Measurements from ENCODE around the gene ARIH1. TPM values are rescaled to one million over a fixed set of nuclear protein-coding genes. Genes with fewer than 3 reads are reported as not detected.

The ARIH1 gene
- total RNA-seq, 1 experiment from 2014 or later, result 209 TPM

DNA sequence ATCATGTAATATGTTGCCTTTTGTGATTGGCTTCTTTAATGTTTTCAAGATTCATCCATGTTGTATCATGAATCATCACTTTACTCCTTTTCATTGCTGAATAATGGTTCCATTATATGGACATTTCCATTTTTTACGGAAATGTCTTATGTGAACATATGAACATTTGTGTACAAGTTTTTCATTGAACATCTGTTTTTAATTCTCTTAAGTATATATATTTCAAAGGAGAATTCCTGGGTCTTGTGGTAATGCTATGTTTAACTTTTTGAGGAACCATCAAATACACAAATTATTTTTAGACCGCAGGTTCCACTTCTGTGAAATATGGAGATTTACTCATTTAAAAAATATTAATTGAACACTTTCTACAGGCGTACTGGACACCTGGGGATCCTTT lies 85.7 kb downstream of the ARIH1 start:
- no peak overlapping the region for H3K9ac ChIP-seq (ENCODE audit: low read length)
- H4K20me1 ChIP-seq (ENCODE audit: insufficient read depth), result no peaks in the 10 kb centered on the region
- intact Hi-C loops (cut with micrococcal nuclease), result no loop called here
- ChIA-PET POLR2A (no interaction called here), CTCF (no interaction called here), RAD21 (ENCODE audit: low non-redundant PET in 1 of 2, low total read pairs in 2 of 2, uncharacterized antibody in 2 of 2, unreplicated experiment in 2 of 2) (no interaction called here)
- no peak overlapping the region for H3K4me3 ChIP-seq (replicated peaks in 1 of 2; ENCODE audit: low read depth in 1 of 2, low read length in 2 of 2)
- H3K9me2 ChIP-seq (ENCODE audit: insufficient read depth), result no peaks in the 10 kb centered on the region
- ATAC-seq, result no peak
- no peak overlapping the region for H3K27ac ChIP-seq (ENCODE audit: low read depth, low read length)
- H3K79me2 ChIP-seq (ENCODE audit: insufficient read depth, low read length), result peaks cover 65% of the 10 kb centered on the region
- DNase-seq (ENCODE audit: low read depth, low spot score), result no peak
- H3K9me3 ChIP-seq (ENCODE audit: control insufficient read depth in 1 of 2, insufficient read depth in 1 of 2, low read depth in 1 of 2, low read length in 2 of 2), result no peaks in the 10 kb centered on the region
- no peaks in the 10 kb centered on the region for H3K4me1 ChIP-seq (ENCODE audit: control insufficient read depth in 1 of 2, insufficient read depth in 2 of 2, low read length in 2 of 2)
- no peak for TF ChIP-seq CBX3 (IDR thresholded peaks at IDR 0.05; ENCODE audit: low read depth)
- no peak for TF ChIP-seq EGR1 (IDR thresholded peaks at IDR 0.05; ENCODE audit: low read depth)
- TF ChIP-seq, protein P1, sequence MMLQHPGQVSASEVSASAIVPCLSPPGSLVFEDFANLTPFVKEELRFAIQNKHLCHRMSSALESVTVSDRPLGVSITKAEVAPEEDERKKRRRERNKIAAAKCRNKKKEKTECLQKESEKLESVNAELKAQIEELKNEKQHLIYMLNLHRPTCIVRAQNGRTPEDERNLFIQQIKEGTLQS (IDR thresholded peaks at IDR 0.05), result no peak
- no peak for TF ChIP-seq ZFX (IDR thresholded peaks at IDR 0.05)
- TF ChIP-seq, protein P2, sequence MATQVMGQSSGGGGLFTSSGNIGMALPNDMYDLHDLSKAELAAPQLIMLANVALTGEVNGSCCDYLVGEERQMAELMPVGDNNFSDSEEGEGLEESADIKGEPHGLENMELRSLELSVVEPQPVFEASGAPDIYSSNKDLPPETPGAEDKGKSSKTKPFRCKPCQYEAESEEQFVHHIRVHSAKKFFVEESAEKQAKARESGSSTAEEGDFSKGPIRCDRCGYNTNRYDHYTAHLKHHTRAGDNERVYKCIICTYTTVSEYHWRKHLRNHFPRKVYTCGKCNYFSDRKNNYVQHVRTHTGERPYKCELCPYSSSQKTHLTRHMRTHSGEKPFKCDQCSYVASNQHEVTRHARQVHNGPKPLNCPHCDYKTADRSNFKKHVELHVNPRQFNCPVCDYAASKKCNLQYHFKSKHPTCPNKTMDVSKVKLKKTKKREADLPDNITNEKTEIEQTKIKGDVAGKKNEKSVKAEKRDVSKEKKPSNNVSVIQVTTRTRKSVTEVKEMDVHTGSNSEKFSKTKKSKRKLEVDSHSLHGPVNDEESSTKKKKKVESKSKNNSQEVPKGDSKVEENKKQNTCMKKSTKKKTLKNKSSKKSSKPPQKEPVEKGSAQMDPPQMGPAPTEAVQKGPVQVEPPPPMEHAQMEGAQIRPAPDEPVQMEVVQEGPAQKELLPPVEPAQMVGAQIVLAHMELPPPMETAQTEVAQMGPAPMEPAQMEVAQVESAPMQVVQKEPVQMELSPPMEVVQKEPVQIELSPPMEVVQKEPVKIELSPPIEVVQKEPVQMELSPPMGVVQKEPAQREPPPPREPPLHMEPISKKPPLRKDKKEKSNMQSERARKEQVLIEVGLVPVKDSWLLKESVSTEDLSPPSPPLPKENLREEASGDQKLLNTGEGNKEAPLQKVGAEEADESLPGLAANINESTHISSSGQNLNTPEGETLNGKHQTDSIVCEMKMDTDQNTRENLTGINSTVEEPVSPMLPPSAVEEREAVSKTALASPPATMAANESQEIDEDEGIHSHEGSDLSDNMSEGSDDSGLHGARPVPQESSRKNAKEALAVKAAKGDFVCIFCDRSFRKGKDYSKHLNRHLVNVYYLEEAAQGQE (IDR thresholded peaks at IDR 0.05; ENCODE audit: low read depth), result no peak
- TF ChIP-seq SIN3A (IDR thresholded peaks at IDR 0.05; ENCODE audit: low read depth), result no peak
- TF ChIP-seq, protein P3, sequence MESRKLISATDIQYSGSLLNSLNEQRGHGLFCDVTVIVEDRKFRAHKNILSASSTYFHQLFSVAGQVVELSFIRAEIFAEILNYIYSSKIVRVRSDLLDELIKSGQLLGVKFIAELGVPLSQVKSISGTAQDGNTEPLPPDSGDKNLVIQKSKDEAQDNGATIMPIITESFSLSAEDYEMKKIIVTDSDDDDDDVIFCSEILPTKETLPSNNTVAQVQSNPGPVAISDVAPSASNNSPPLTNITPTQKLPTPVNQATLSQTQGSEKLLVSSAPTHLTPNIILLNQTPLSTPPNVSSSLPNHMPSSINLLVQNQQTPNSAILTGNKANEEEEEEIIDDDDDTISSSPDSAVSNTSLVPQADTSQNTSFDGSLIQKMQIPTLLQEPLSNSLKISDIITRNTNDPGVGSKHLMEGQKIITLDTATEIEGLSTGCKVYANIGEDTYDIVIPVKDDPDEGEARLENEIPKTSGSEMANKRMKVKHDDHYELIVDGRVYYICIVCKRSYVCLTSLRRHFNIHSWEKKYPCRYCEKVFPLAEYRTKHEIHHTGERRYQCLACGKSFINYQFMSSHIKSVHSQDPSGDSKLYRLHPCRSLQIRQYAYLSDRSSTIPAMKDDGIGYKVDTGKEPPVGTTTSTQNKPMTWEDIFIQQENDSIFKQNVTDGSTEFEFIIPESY (IDR thresholded peaks at IDR 0.05; ENCODE audit: extremely low read depth, insufficient replicate concordance, low read length), result no peak
- TF ChIP-seq, protein P4, sequence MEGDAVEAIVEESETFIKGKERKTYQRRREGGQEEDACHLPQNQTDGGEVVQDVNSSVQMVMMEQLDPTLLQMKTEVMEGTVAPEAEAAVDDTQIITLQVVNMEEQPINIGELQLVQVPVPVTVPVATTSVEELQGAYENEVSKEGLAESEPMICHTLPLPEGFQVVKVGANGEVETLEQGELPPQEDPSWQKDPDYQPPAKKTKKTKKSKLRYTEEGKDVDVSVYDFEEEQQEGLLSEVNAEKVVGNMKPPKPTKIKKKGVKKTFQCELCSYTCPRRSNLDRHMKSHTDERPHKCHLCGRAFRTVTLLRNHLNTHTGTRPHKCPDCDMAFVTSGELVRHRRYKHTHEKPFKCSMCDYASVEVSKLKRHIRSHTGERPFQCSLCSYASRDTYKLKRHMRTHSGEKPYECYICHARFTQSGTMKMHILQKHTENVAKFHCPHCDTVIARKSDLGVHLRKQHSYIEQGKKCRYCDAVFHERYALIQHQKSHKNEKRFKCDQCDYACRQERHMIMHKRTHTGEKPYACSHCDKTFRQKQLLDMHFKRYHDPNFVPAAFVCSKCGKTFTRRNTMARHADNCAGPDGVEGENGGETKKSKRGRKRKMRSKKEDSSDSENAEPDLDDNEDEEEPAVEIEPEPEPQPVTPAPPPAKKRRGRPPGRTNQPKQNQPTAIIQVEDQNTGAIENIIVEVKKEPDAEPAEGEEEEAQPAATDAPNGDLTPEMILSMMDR (IDR thresholded peaks at IDR 0.05 in 2 of 3, conservative IDR thresholded peaks at IDR 0.05 in 1 of 3; ENCODE audit: borderline replicate concordance in 1 of 3, insufficient read depth in 1 of 3, low read depth in 2 of 3, low read length in 2 of 3), result no peak
- TF ChIP-seq ELF1 (IDR thresholded peaks at IDR 0.05; ENCODE audit: borderline replicate concordance, low read depth), result no peak
- TF ChIP-seq ZNF274 (IDR thresholded peaks at IDR 0.05; ENCODE audit: low read depth, low read length), result no peak
- TF ChIP-seq, protein P5, sequence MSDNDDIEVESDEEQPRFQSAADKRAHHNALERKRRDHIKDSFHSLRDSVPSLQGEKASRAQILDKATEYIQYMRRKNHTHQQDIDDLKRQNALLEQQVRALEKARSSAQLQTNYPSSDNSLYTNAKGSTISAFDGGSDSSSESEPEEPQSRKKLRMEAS (IDR thresholded peaks at IDR 0.05), result no peak
- no peak for TF ChIP-seq TCF7L2 (IDR thresholded peaks at IDR 0.05; ENCODE audit: borderline replicate concordance, extremely low read depth, insufficient read depth, insufficient read length)
- no peak for TF ChIP-seq CEBPB (IDR thresholded peaks at IDR 0.05; ENCODE audit: low read depth)
- TF ChIP-seq EZH2phosphoT487 (IDR thresholded peaks at IDR 0.05; ENCODE audit: borderline replicate concordance), result no peak
- no peak for TF ChIP-seq SRF (IDR thresholded peaks at IDR 0.05; ENCODE audit: low read depth)
- H3K4me2 ChIP-seq (ENCODE audit: low read length), result no peak overlapping the region
- no peak overlapping the region for H2AFZ ChIP-seq (ENCODE audit: low read depth, low read length, poor library complexity, severe bottlenecking)
- no peaks in the 10 kb centered on the region for H3K27me3 ChIP-seq (ENCODE audit: insufficient read depth, low read length)
- no TSS peak for BruUV-seq (replicated peaks)
- peaks cover 4 to 18% of the 10 kb centered on the region in 2 experiments; a peak in 2 of 4 replicates for H3K36me3 ChIP-seq (ENCODE audit: control insufficient read depth in 1 of 2, insufficient read depth in 2 of 2, low read length in 2 of 2)

All from HCT116 (cell line).